HG03135 (cell line): Measurements from ENCODE around the gene KCNK5.

Source experiments
- ATAC-seq: cut with Tn5 transposase; IDR thresholded peaks from one replicate; pipeline ENCODE4 v1.9.1; 2021; ENCODE audit warnings: mild to moderate bottlenecking, moderate library complexity; ENCODE audit not compliant: unreplicated experiment

KCNK5 gene

GRCh38 chr6:39217177-39217864 lies 12.0 kb downstream of the KCNK5 start:
- ATAC-seq = no peak

GRCh38 chr6:39215640-39216158 lies 13.6 kb downstream of the KCNK5 start:
- ATAC-seq = no peak

- ATAC-seq = no peak
These were observed 14.2 kb downstream of the KCNK5 start for GRCh38 chr6:39214846-39215639.

GRCh38 chr6:39214120-39214813 lies 15.0 kb downstream of the KCNK5 start:
- ATAC-seq = no peak

- ATAC-seq = no peak
These were observed 15.9 kb downstream of the KCNK5 start for GRCh38 chr6:39213195-39213920.

- ATAC-seq = no peak
These were observed 18.1 kb downstream of the KCNK5 start for GRCh38 chr6:39211183-39211582.

GRCh38 chr6:39210450-39210849 lies 18.8 kb downstream of the KCNK5 start:
- ATAC-seq = no peak

- ATAC-seq = no peak
These were observed 19.4 kb downstream of the KCNK5 start for GRCh38 chr6:39209911-39210310.

GRCh38 chr6:39209360-39209811 lies 19.9 kb downstream of the KCNK5 start:
- no peak for ATAC-seq

- ATAC-seq = no peak
These were observed 21.0 kb downstream of the KCNK5 start for GRCh38 chr6:39208223-39208739.

GRCh38 chr6:39207416-39208222 lies 21.7 kb downstream of the KCNK5 start:
- ATAC-seq = no peak

GRCh38 chr6:39206250-39206721 lies 23.0 kb downstream of the KCNK5 start:
- ATAC-seq = no peak

- no peak for ATAC-seq
These were observed 24.5 kb downstream of the KCNK5 start for GRCh38 chr6:39204646-39205244.

- no peak for ATAC-seq
These were observed 25.1 kb downstream of the KCNK5 start for GRCh38 chr6:39204160-39204495.

GRCh38 chr6:39203436-39204159 lies 25.7 kb downstream of the KCNK5 start:
- no peak for ATAC-seq

GRCh38 chr6:39202166-39202565 lies 27.1 kb downstream of the KCNK5 start:
- no peak for ATAC-seq

GRCh38 chr6:39200498-39201020 lies 28.7 kb downstream of the KCNK5 start:
- no peak for ATAC-seq

GRCh38 chr6:39199976-39200375 lies 29.3 kb downstream of the KCNK5 start:
- ATAC-seq = no peak
